ENCODE measurements around the gene RAB13. TPM values are rescaled to one million over a fixed set of nuclear protein-coding genes. Genes with fewer than 3 reads are reported as not detected.
A peak's percentile ranks its signal among the peaks of the same experiment; 100 is the strongest.

Gene RAB13
- total and polyA plus RNA-seq, 2 of the 4 experiments (the other 2 are of a cell fraction): 42.3 to 249 TPM

DNA sequence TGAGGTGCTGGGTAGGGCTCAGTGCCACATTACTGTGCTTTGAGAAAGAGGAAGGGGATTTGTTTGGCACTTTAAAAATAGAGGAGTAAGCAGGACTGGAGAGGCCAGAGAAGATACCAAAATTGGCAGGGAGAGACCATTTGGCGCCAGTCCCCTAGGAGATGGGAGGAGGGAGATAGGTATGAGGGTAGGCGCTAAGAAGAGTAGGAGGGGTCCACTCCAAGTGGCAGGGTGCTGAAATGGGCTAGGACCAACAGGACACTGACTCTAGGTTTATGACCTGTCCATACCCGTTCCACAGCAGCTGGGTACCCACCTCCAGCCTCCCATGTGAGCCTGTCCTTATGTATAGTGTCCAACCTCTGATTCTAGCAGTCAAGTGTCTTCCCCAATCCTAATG lies 26.7 kb downstream of the RAB13 start:
- TF ChIP-seq ELK1 (IDR thresholded peaks at IDR 0.05; ENCODE audit: borderline replicate concordance, low read depth, low read length) (no peak), NFE2L2 (IDR thresholded peaks at IDR 0.05; ENCODE audit: low read depth, low read length) (no peak), RFX5 (IDR thresholded peaks at IDR 0.05; ENCODE audit: low read depth, low read length) (no peak), MXI1 (IDR thresholded peaks at IDR 0.05; ENCODE audit: borderline replicate concordance, low read depth, low read length) (no peak), CEBPB (IDR thresholded peaks at IDR 0.05; ENCODE audit: low read depth, low read length) (no peak), RCOR1 (IDR thresholded peaks at IDR 0.05; ENCODE audit: insufficient replicate concordance, low read length) (no peak), BHLHE40 (IDR thresholded peaks at IDR 0.05; ENCODE audit: low read depth, low read length) (no peak), FOS (IDR thresholded peaks at IDR 0.05; ENCODE audit: low read depth, low read length) (no peak), POLR2A (IDR thresholded peaks at IDR 0.05; ENCODE audit: low read depth, low read length) (no peak)
- TF ChIP-seq, protein P1, sequence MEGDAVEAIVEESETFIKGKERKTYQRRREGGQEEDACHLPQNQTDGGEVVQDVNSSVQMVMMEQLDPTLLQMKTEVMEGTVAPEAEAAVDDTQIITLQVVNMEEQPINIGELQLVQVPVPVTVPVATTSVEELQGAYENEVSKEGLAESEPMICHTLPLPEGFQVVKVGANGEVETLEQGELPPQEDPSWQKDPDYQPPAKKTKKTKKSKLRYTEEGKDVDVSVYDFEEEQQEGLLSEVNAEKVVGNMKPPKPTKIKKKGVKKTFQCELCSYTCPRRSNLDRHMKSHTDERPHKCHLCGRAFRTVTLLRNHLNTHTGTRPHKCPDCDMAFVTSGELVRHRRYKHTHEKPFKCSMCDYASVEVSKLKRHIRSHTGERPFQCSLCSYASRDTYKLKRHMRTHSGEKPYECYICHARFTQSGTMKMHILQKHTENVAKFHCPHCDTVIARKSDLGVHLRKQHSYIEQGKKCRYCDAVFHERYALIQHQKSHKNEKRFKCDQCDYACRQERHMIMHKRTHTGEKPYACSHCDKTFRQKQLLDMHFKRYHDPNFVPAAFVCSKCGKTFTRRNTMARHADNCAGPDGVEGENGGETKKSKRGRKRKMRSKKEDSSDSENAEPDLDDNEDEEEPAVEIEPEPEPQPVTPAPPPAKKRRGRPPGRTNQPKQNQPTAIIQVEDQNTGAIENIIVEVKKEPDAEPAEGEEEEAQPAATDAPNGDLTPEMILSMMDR (conservative IDR thresholded peaks at IDR 0.05; ENCODE audit: low read depth, low read length): no peak
- Histone ChIP-seq H2BK20ac (ENCODE audit: low read depth, low read length) (no peak overlapping the region), H3K79me1 (ENCODE audit: low read depth in 1 of 2, low read length in 2 of 2) (peaks cover 14 to 77% of the 10 kb centered on the region in 2 experiments), H3K4me3 (ENCODE audit: insufficient read depth, low read depth, low read length) (no peak overlapping the region), H3K9me1 (ENCODE audit: insufficient read depth, low read length) (peaks cover 24% of the 10 kb centered on the region), H3K4me1 (ENCODE audit: control insufficient read depth, insufficient read depth, low read length) (peaks cover 18% of the 10 kb centered on the region), H3K23ac (ENCODE audit: low read depth, low read length) (no peak overlapping the region), H4K20me1 (ENCODE audit: insufficient read depth, low read length) (peaks cover 37% of the 10 kb centered on the region), H2BK120ac (ENCODE audit: low read depth, low read length) (no peak overlapping the region), H2AK9ac (replicated peaks; ENCODE audit: low read depth, low read length, poor library complexity) (peak overlapping the region; percentile 3), H3K27ac (ENCODE audit: insufficient read depth, low read length) (no peak overlapping the region; the same call in 1 of the 2 replicates), H2AK5ac (ENCODE audit: low read depth, low read length) (no peak overlapping the region), H2AFZ (replicated peaks; ENCODE audit: low read length, poor library complexity) (no peak overlapping the region), H3K56ac (ENCODE audit: extremely low read depth, insufficient read depth, low read length) (no peak overlapping the region), H2BK15ac (ENCODE audit: low read depth, low read length) (no peak overlapping the region), H3K4me2 (ENCODE audit: low read depth, low read length) (no peak overlapping the region; the same call in 1 of the 2 replicates), H3K27me3 (ENCODE audit: control insufficient read depth, insufficient read depth, low read length) (no peaks in the 10 kb centered on the region), H3K14ac (replicated peaks; ENCODE audit: low read depth, low read length) (no peak overlapping the region), H3K18ac (ENCODE audit: low read depth, low read length) (no peak overlapping the region), H3K9me3 (ENCODE audit: control insufficient read depth, insufficient read depth, low read length) (no peaks in the 10 kb centered on the region), H4K8ac (ENCODE audit: low read depth in 2 of 2, low read length in 2 of 2) (no peak overlapping the region), H3K4ac (ENCODE audit: low read depth, low read length) (no peak overlapping the region), H3K9ac (ENCODE audit: low read depth, low read length) (no peak overlapping the region), H2BK5ac (ENCODE audit: low read depth, low read length, poor library complexity, severe bottlenecking) (no peak overlapping the region), H3K36me3 (ENCODE audit: control insufficient read depth, insufficient read depth, low read length) (peaks cover 16% of the 10 kb centered on the region; the same call in 1 of the 2 replicates), H4K91ac (ENCODE audit: insufficient read depth, low read depth, low read length) (no peak overlapping the region), H4K5ac (ENCODE audit: low read depth, low read length) (no peak overlapping the region)
- in situ Hi-C loops (cut with MboI; ENCODE audit: low sequenced_read_pairs) (loop anchor here (25.0 kb wide), 1 partner anchor 422 kb away; the partner anchor contains the start of genes S100A3, S100A4, S100A5 and S100A6), dilution Hi-C loops (cut with HindIII; ENCODE audit: low sequenced_read_pairs, unreplicated experiment) (no loop called here), intact Hi-C loops (cut with micrococcal nuclease) (no loop called here)
- DNase-seq (no peak), ATAC-seq (ENCODE audit: low read depth) (no peak)
- ChIA-PET CTCF (interaction anchor here (1.0 kb wide), 1 partner anchor 8 kb away, joined by 3 read pairs; the partner anchor contains the start of gene CREB3L4), POLR2A (ENCODE audit: unreplicated experiment) (interaction anchor here (1.3 kb wide), 1 partner anchor 31 kb away, joined by 3 read pairs; the partner anchor contains the start of gene RPS27)
- 50% methylated on average over 1 of the region's 3 CpGs; no CpG with 5 or more reads in 1 of the 2 experiments for WGBS, 2 experiments (ENCODE audit: extremely low coverage in 2 of 2, insufficient read length in 1 of 2)
- no TSS peak for BruUV-seq (replicated peaks)
